Suprapubic skin (tissue), 4 donors: ENCODE measurements around the gene SYT8.

Source experiments
- EP300 ChIP-seq: sonication (generic); formaldehyde crosslinking; IDR thresholded peaks from one replicate; pipeline ENCODE4 v1.6.1; 2017; ENCODE audit warnings: antibody characterized with exemption
- POLR2A ChIP-seq, 2 donors: fragments of 450-650 bp; IDR thresholded peaks; one replicate each; pipeline ENCODE4 v1.6.1; 2017; ENCODE audit warnings: antibody characterized with exemption in 2 of 2, mild to moderate bottlenecking in 2 of 2, moderate library complexity in 2 of 2
- POLR2AphosphoS5 ChIP-seq, 3 donors: sonication (generic); formaldehyde crosslinking; IDR thresholded peaks; one replicate each; pipeline ENCODE4 v1.6.1; 2017; ENCODE audit warnings: antibody characterized with exemption in 3 of 3
- TF ChIP-seq, protein P1 (sequence below), 2 donors: fragments of 200-600 bp in 1 of 2; fragments of 450-650 bp in 1 of 2; sonication (generic) in 1 of 2; IDR thresholded peaks; one replicate each; pipeline ENCODE4 v1.5.1; 2016 to 2019; ENCODE audit warnings: antibody characterized with exemption in 2 of 2, mild to moderate bottlenecking in 1 of 2, moderate library complexity in 1 of 2

DNA sequence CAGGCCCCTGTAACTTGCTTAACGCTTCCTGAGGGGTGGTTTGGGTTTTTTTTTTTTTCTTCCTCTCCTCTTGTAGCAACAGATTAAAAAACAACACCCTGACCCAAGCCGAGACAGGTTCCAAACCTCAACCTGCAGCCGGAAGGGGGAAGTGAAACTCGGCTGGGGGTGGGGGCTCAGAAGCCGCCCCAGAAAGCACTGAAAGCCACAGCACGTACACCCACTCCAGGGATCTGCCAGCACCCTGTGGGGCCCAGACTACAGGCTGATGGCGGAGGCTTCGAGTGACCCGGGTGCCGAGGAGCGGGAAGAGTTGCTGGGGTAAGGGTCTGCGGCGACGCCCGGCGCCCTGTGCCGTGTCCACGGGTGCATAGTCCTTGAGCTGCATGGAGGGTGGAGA lies 18.1 kb downstream of the SYT8 start, which contains the start of gene LSP1:
- TF ChIP-seq, protein P1, sequence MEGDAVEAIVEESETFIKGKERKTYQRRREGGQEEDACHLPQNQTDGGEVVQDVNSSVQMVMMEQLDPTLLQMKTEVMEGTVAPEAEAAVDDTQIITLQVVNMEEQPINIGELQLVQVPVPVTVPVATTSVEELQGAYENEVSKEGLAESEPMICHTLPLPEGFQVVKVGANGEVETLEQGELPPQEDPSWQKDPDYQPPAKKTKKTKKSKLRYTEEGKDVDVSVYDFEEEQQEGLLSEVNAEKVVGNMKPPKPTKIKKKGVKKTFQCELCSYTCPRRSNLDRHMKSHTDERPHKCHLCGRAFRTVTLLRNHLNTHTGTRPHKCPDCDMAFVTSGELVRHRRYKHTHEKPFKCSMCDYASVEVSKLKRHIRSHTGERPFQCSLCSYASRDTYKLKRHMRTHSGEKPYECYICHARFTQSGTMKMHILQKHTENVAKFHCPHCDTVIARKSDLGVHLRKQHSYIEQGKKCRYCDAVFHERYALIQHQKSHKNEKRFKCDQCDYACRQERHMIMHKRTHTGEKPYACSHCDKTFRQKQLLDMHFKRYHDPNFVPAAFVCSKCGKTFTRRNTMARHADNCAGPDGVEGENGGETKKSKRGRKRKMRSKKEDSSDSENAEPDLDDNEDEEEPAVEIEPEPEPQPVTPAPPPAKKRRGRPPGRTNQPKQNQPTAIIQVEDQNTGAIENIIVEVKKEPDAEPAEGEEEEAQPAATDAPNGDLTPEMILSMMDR (IDR thresholded peaks at IDR 0.05) = no peak
- TF ChIP-seq POLR2A (IDR thresholded peaks at IDR 0.05) (no peak), EP300 (no peak), POLR2AphosphoS5 (IDR thresholded peaks at IDR 0.05) (no peak)
